Esophagus muscularis mucosa (tissue), 4 donors: ENCODE data around the gene CRTC1. TPM values are rescaled to one million over a fixed set of nuclear protein-coding genes. Genes with fewer than 3 reads are reported as not detected.

Experiments used
- DNase-seq: peaks from one replicate; pipeline ENCODE4 v3.0.0-alpha.2; 2017; ENCODE audit errors: extremely low spot score
- H3K27ac ChIP-seq, 4 donors: fragments of 200-600 bp; sonication (generic); replicated peaks in 1 of 4; 1 replicate in 3 of 4; 2 replicates in 1 of 4; pipeline ENCODE4 v1.5.1; 2016 to 2019; ENCODE audit warnings: mild to moderate bottlenecking in 1 of 4
- H3K27me3 ChIP-seq, 4 donors: fragments of 200-600 bp; sonication (generic); one replicate each; pipeline versions ENCODE4 v1.5.1 to v1.6.0; 2016 to 2019
- H3K36me3 ChIP-seq, 4 donors: fragments of 200-600 bp; sonication (generic); one replicate each; pipeline ENCODE4 v1.5.1; 2016 to 2019
- H3K4me1 ChIP-seq, 4 donors: fragments of 200-600 bp; sonication (generic); one replicate each; pipeline ENCODE4 v1.5.1; 2016 to 2019
- H3K4me3 ChIP-seq, 4 donors: fragments of 200-600 bp; sonication (generic); 1 replicate in 2 of 4; 2 replicates in 2 of 4; pipeline ENCODE4 v1.5.1; 2016 to 2019; ENCODE audit warnings: mild to moderate bottlenecking in 4 of 4, moderate library complexity in 1 of 4
- H3K9me3 ChIP-seq, 4 donors: fragments of 200-600 bp; sonication (generic); 1 replicate in 3 of 4; 2 replicates in 1 of 4; pipeline ENCODE4 v1.5.1; 2016 to 2019
- CTCF ChIP-seq, 3 experiments: fragments of 200-600 bp in 2 of 3; fragments of 450-650 bp in 1 of 3; sonication (generic) in 2 of 3; IDR thresholded peaks; one replicate each; pipeline ENCODE4 v1.5.1; 2017 to 2019; ENCODE audit warnings: antibody characterized with exemption in 3 of 3, mild to moderate bottlenecking in 2 of 3, moderate library complexity in 1 of 3
- EP300 ChIP-seq: sonication (generic); formaldehyde crosslinking; IDR thresholded peaks from one replicate; pipeline ENCODE4 v1.6.1; 2017; ENCODE audit warnings: antibody characterized with exemption
- POLR2A ChIP-seq: fragments of 450-650 bp; IDR thresholded peaks from one replicate; pipeline ENCODE4 v1.6.1; 2017; ENCODE audit warnings: antibody characterized with exemption, moderate library complexity, mild to moderate bottlenecking, low read depth
- POLR2AphosphoS5 ChIP-seq, 2 donors: sonication (generic); formaldehyde crosslinking; IDR thresholded peaks; one replicate each; pipeline ENCODE4 v1.6.1; 2017; ENCODE audit warnings: antibody characterized with exemption in 2 of 2
- WGBS: methylation state at CpG from one replicate; pipeline ENCODE4 v1.1.5; 2018; 5-methylcytosine and 5-hydroxymethylcytosine counted together
- intact Hi-C: fragments of 100-400 bp; cut with DNase I; formaldehyde crosslinking; loops from one replicate; pipeline ENCODE4 v1.15.1; 2023
- total RNA-seq, 4 donors: library from RNA; depleted of rRNA; stranded (reverse); fragments of >200 nt; gene quantifications; one replicate each; pipeline versions ENCODE4 v1.1.0 to v1.2.1, GENCODE V29; 2016

CRTC1 gene
- total RNA-seq, 4 donors from 2014 or later = 5.3 to 10.1 (median 6.6) TPM

- TF ChIP-seq EP300 (no peak), POLR2A (no peak), POLR2AphosphoS5 (IDR thresholded peaks at IDR 0.05) (no peak), CTCF (IDR thresholded peaks at IDR 0.05) (no peak)
- no peak for DNase-seq
- Histone ChIP-seq H3K4me3 (no peak overlapping the region), H3K27me3 (no peaks in the 10 kb centered on the region), H3K27ac (no peak overlapping the region), H3K4me1 (peaks cover 0 to 16% (median 8%) of the 10 kb centered on the region in 4 donors), H3K36me3 (peaks cover 10 to 61% (median 23%) of the 10 kb centered on the region in 4 donors), H3K9me3 (no peaks in the 10 kb centered on the region)
- WGBS = 90% methylated on average over 15 of the region's 19 CpGs
- intact Hi-C loops = no loop called here
These were observed 67.0 kb downstream of the CRTC1 start for GRCh38 chr19:18750295-18750970.

- DNase-seq = no peak
- 89% methylated on average over 10 of the region's 10 CpGs for WGBS
- Histone ChIP-seq H3K27me3 (no peaks in the 10 kb centered on the region), H3K9me3 (no peaks in the 10 kb centered on the region), H3K36me3 (peaks cover 10 to 66% (median 23%) of the 10 kb centered on the region in 4 donors), H3K27ac (no peak overlapping the region), H3K4me3 (no peak overlapping the region), H3K4me1 (peaks cover 0 to 6% (median 4%) of the 10 kb centered on the region in 4 donors)
- TF ChIP-seq CTCF (IDR thresholded peaks at IDR 0.05) = no peak
- TF ChIP-seq POLR2A = no peak
- TF ChIP-seq POLR2AphosphoS5 (IDR thresholded peaks at IDR 0.05) = no peak
- no peak for TF ChIP-seq EP300
- intact Hi-C loops = no loop called here
These were observed 68.1 kb downstream of the CRTC1 start for GRCh38 chr19:18751571-18751970.

- H3K4me3 ChIP-seq = no peak overlapping the region
- no peaks in the 10 kb centered on the region for H3K9me3 ChIP-seq
- no peak overlapping the region for H3K27ac ChIP-seq
- H3K36me3 ChIP-seq = peaks cover 10 to 67% (median 26%) of the 10 kb centered on the region in 4 donors
- H3K27me3 ChIP-seq = no peaks in the 10 kb centered on the region
- H3K4me1 ChIP-seq = no peaks in the 10 kb centered on the region
- no peak for DNase-seq
- TF ChIP-seq POLR2AphosphoS5 (IDR thresholded peaks at IDR 0.05) (no peak), POLR2A (no peak), EP300 (no peak), CTCF (IDR thresholded peaks at IDR 0.05) (no peak)
- intact Hi-C loops = no loop called here
- WGBS = 93% methylated on average over 4 of the region's 4 CpGs
These were observed 71.0 kb downstream of the CRTC1 start for GRCh38 chr19:18754501-18754900.

- Histone ChIP-seq H3K36me3 (peaks cover 4 to 45% (median 14%) of the 10 kb centered on the region in 4 donors), H3K27ac (no peak overlapping the region), H3K9me3 (no peaks in the 10 kb centered on the region), H3K4me3 (no peak overlapping the region), H3K4me1 (peaks cover under 1 to 12% (median 11%) of the 10 kb centered on the region in 4 donors), H3K27me3 (no peaks in the 10 kb centered on the region)
- DNase-seq = no peak
- WGBS = 94% methylated on average over 15 of the region's 16 CpGs
- intact Hi-C loops = no loop called here
- TF ChIP-seq CTCF (IDR thresholded peaks at IDR 0.05) (no peak), EP300 (no peak), POLR2A (no peak), POLR2AphosphoS5 (IDR thresholded peaks at IDR 0.05) (no peak)
These were observed 73.4 kb downstream of the CRTC1 start for GRCh38 chr19:18756896-18757295.
